ENCODE measurements around the gene L3MBTL2. TPM values are rescaled to one million over a fixed set of nuclear protein-coding genes. Genes with fewer than 3 reads are reported as not detected.

L3MBTL2 gene
- total and polyA plus RNA-seq, 9 of the 15 experiments (the other 6 are each of a cell fraction or from before 2014, with no cell fraction given): 10.3 to 23.1 (median 18.6) TPM

DNA sequence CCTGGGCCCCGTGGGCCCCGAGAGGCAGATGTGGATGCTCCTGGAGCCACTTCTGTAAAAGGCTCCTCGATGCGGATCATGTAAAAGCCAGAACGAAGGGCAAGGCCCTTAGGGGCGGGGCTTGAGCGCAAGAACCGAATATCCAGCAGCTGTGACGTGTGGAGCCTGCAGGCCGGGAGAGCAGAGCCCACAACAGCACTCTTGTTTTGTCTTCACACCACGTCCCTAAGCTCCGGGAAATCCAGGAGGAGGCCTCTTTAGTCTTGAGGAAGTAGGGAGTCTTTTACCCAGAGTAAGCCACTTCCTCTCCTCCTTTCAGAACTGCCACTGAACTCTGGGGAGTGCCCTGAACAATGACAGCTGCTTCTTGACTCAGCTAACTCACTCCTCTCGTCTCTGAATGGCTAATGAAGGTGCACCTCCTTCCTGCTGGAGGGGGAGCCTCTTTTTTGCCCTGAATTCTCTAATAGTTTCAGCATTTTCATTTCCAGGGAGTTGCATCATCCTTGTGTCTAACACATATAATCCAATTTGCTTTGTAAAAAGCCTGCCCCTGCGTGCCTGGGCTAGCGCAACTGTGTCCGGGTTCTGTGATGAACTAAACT lies 12.5 kb downstream of the L3MBTL2 start (continued):
- TF ChIP-seq, protein P1, sequence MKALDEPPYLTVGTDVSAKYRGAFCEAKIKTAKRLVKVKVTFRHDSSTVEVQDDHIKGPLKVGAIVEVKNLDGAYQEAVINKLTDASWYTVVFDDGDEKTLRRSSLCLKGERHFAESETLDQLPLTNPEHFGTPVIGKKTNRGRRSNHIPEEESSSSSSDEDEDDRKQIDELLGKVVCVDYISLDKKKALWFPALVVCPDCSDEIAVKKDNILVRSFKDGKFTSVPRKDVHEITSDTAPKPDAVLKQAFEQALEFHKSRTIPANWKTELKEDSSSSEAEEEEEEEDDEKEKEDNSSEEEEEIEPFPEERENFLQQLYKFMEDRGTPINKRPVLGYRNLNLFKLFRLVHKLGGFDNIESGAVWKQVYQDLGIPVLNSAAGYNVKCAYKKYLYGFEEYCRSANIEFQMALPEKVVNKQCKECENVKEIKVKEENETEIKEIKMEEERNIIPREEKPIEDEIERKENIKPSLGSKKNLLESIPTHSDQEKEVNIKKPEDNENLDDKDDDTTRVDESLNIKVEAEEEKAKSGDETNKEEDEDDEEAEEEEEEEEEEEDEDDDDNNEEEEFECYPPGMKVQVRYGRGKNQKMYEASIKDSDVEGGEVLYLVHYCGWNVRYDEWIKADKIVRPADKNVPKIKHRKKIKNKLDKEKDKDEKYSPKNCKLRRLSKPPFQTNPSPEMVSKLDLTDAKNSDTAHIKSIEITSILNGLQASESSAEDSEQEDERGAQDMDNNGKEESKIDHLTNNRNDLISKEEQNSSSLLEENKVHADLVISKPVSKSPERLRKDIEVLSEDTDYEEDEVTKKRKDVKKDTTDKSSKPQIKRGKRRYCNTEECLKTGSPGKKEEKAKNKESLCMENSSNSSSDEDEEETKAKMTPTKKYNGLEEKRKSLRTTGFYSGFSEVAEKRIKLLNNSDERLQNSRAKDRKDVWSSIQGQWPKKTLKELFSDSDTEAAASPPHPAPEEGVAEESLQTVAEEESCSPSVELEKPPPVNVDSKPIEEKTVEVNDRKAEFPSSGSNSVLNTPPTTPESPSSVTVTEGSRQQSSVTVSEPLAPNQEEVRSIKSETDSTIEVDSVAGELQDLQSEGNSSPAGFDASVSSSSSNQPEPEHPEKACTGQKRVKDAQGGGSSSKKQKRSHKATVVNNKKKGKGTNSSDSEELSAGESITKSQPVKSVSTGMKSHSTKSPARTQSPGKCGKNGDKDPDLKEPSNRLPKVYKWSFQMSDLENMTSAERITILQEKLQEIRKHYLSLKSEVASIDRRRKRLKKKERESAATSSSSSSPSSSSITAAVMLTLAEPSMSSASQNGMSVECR (CRISPR knock-in tag; IDR thresholded peaks at IDR 0.05): no peak
- TF ChIP-seq, protein P2, sequence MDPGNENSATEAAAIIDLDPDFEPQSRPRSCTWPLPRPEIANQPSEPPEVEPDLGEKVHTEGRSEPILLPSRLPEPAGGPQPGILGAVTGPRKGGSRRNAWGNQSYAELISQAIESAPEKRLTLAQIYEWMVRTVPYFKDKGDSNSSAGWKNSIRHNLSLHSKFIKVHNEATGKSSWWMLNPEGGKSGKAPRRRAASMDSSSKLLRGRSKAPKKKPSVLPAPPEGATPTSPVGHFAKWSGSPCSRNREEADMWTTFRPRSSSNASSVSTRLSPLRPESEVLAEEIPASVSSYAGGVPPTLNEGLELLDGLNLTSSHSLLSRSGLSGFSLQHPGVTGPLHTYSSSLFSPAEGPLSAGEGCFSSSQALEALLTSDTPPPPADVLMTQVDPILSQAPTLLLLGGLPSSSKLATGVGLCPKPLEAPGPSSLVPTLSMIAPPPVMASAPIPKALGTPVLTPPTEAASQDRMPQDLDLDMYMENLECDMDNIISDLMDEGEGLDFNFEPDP (CRISPR knock-in tag; IDR thresholded peaks at IDR 0.05): no peak
- TF ChIP-seq SREBF1 (IDR thresholded peaks at IDR 0.05; ENCODE audit: borderline replicate concordance, low read depth, low read length) (no peak), DPF2 (IDR thresholded peaks at IDR 0.05) (no peak), FOXA3 (CRISPR knock-in tag; conservative IDR thresholded peaks at IDR 0.05 in 1 of 2, IDR thresholded peaks at IDR 0.05 in 1 of 2) (no peak), POLR2H (tag; IDR thresholded peaks at IDR 0.05; ENCODE audit: low read depth) (no peak), SPI1 (IDR thresholded peaks at IDR 0.05; ENCODE audit: borderline replicate concordance, low read depth, low read length) (peak; percentile 67; the same call in 1 of the 2 replicates), BRF1 (IDR thresholded peaks at IDR 0.05; ENCODE audit: borderline replicate concordance, extremely low read depth, insufficient read length) (no peak), ZNF408 (CRISPR knock-in tag; IDR thresholded peaks at IDR 0.05; ENCODE audit: low read depth) (no peak), ZNF184 (CRISPR knock-in tag; IDR thresholded peaks at IDR 0.05) (no peak), JUNB (CRISPR knock-in tag; conservative IDR thresholded peaks at IDR 0.05) (no peak), RHOXF2B (CRISPR knock-in tag; conservative IDR thresholded peaks at IDR 0.05) (no peak), SLC30A9 (CRISPR knock-in tag; IDR thresholded peaks at IDR 0.05) (no peak), SNIP1 (IDR thresholded peaks at IDR 0.05; ENCODE audit: low read depth) (no peak), ZNF695 (CRISPR knock-in tag; IDR thresholded peaks at IDR 0.05) (no peak), NR2F6 (CRISPR knock-in tag; IDR thresholded peaks at IDR 0.05) (no peak)
- TF ChIP-seq, protein P3, sequence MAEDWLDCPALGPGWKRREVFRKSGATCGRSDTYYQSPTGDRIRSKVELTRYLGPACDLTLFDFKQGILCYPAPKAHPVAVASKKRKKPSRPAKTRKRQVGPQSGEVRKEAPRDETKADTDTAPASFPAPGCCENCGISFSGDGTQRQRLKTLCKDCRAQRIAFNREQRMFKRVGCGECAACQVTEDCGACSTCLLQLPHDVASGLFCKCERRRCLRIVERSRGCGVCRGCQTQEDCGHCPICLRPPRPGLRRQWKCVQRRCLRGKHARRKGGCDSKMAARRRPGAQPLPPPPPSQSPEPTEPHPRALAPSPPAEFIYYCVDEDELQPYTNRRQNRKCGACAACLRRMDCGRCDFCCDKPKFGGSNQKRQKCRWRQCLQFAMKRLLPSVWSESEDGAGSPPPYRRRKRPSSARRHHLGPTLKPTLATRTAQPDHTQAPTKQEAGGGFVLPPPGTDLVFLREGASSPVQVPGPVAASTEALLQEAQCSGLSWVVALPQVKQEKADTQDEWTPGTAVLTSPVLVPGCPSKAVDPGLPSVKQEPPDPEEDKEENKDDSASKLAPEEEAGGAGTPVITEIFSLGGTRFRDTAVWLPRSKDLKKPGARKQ (CRISPR knock-in tag; IDR thresholded peaks at IDR 0.05): peak; percentile 41; the same call in 1 of the 2 replicates
- TF ChIP-seq, protein P4, sequence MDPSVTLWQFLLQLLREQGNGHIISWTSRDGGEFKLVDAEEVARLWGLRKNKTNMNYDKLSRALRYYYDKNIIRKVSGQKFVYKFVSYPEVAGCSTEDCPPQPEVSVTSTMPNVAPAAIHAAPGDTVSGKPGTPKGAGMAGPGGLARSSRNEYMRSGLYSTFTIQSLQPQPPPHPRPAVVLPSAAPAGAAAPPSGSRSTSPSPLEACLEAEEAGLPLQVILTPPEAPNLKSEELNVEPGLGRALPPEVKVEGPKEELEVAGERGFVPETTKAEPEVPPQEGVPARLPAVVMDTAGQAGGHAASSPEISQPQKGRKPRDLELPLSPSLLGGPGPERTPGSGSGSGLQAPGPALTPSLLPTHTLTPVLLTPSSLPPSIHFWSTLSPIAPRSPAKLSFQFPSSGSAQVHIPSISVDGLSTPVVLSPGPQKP (CRISPR knock-in tag; IDR thresholded peaks at IDR 0.05): no peak
- TF ChIP-seq, protein P5, sequence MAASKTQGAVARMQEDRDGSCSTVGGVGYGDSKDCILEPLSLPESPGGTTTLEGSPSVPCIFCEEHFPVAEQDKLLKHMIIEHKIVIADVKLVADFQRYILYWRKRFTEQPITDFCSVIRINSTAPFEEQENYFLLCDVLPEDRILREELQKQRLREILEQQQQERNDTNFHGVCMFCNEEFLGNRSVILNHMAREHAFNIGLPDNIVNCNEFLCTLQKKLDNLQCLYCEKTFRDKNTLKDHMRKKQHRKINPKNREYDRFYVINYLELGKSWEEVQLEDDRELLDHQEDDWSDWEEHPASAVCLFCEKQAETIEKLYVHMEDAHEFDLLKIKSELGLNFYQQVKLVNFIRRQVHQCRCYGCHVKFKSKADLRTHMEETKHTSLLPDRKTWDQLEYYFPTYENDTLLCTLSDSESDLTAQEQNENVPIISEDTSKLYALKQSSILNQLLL (CRISPR knock-in tag; IDR thresholded peaks at IDR 0.05; ENCODE audit: borderline replicate concordance): no peak

All from K562 (cell line).